GM12878 (cell line): ENCODE data around the gene ACADS. TPM values are rescaled to one million over a fixed set of nuclear protein-coding genes. Genes with fewer than 3 reads are reported as not detected.

Experiments used
- ASH2L ChIP-seq: fragments of 300-600, 200-600 bp; sonication (generic); IDR thresholded peaks from 2 replicates; pipeline ENCODE4 v1.6.1; 2017; ENCODE audit warnings: low read depth, mild to moderate bottlenecking, borderline replicate concordance
- FOXM1 ChIP-seq: IDR thresholded peaks from 2 replicates; pipeline ENCODE4 v1.6.1; 2012; ENCODE audit warnings: low read depth, mild to moderate bottlenecking, inconsistent platforms, low read length, moderate library complexity
- IKZF2 ChIP-seq, 2 experiments: fragments of 450-650 bp; IDR thresholded peaks; 2 replicates each; pipeline ENCODE4 v1.6.1; 2017; ENCODE audit warnings: mild to moderate bottlenecking in 2 of 2, moderate library complexity in 2 of 2
- IRF4 ChIP-seq: IDR thresholded peaks from 2 replicates; pipeline ENCODE4 v1.6.1; 2011; ENCODE audit warnings: low read depth, low read length
- JUND ChIP-seq: IDR thresholded peaks from 2 replicates; pipeline ENCODE4 v1.6.1; 2012; ENCODE audit warnings: low read depth, mild to moderate bottlenecking, low read length, improper control_type of control experiment, moderate library complexity
- MEF2B ChIP-seq: fragments of 450-650 bp; IDR thresholded peaks from 2 replicates; pipeline ENCODE4 v1.6.1; 2018; ENCODE audit warnings: mild to moderate bottlenecking, moderate library complexity; ENCODE audit not compliant: partially characterized antibody, poor library complexity, severe bottlenecking
- PAX5 ChIP-seq: IDR thresholded peaks from 2 replicates; pipeline ENCODE4 v1.6.1; 2011; ENCODE audit warnings: low read depth, low read length, borderline replicate concordance
- SREBF2 ChIP-seq: IDR thresholded peaks from 2 replicates; pipeline ENCODE4 v1.6.1; 2012; ENCODE audit warnings: mild to moderate bottlenecking, low read length
- SRF ChIP-seq, 2 experiments: IDR thresholded peaks; 2 replicates each; pipeline ENCODE4 v1.6.1; 2011; ENCODE audit warnings: low read depth in 2 of 2, low read length in 2 of 2, mild to moderate bottlenecking in 1 of 2, moderate library complexity in 1 of 2
- YBX1 ChIP-seq: fragments of 450-650 bp; IDR thresholded peaks from 2 replicates; pipeline ENCODE4 v1.6.1; 2016; ENCODE audit warnings: antibody characterized with exemption
- ZNF207 ChIP-seq: fragments of 450-650 bp; IDR thresholded peaks from 2 replicates; pipeline ENCODE4 v1.6.1; 2014; ENCODE audit warnings: antibody characterized with exemption, mild to moderate bottlenecking, borderline replicate concordance
- polyA plus RNA-seq, 11 experiments: library from polyadenylated mRNA; depleted of rRNA in 4 of 11; unstranded in 6 of 11; stranded (reverse) in 5 of 11; fragments of >200 nt; fragmentation: Nextera tagmentation in 4 of 11; fragmentation: Illumina TruSeq in 1 of 11; extraction: Ambion mirVana in 4 of 11; extraction: Trizol in 1 of 11; gene quantifications; 1 replicate in 1 of 11; 2 replicates in 10 of 11; pipeline versions ENCODE4 v1.2.1 to v1.2.3, GENCODE V29; 2011 to 2016; ENCODE audit warnings: inconsistent platforms in 2 of 11, missing spikeins in 2 of 11, low read depth in 1 of 11
- total RNA-seq, 4 experiments: library from RNA; depleted of rRNA in 3 of 4; stranded (reverse); fragments of >200 nt in 3 of 4; fragmentation: Illumina TruSeq in 1 of 4; extraction: Trizol in 1 of 4; gene quantifications; 2 replicates each; pipeline versions ENCODE4 v1.2.1 to v1.2.3, GENCODE V29; 2013 to 2021
- TF ChIP-seq, protein P1 (sequence below): fragments of 450-650 bp; formaldehyde crosslinking; IDR thresholded peaks from 2 replicates; pipeline ENCODE4 v1.4.0; 2022; ENCODE audit warnings: mild to moderate bottlenecking, moderate library complexity
- TF ChIP-seq, protein P2 (sequence below): IDR thresholded peaks from 2 replicates; pipeline ENCODE4 v1.6.1; 2011; ENCODE audit warnings: low read depth, mild to moderate bottlenecking, low read length, moderate library complexity, borderline replicate concordance; ENCODE audit errors: extremely low read depth
- TF ChIP-seq, protein P3 (sequence below): fragments of 450-650 bp; IDR thresholded peaks from 2 replicates; pipeline ENCODE4 v1.6.1; 2016; ENCODE audit warnings: mild to moderate bottlenecking

The ACADS gene
- total and polyA plus RNA-seq, 10 of the 15 experiments (the other 5 are each of a cell fraction or from before 2014, with no cell fraction given): 0.05 to 18.1 (median 10.2) TPM

DNA sequence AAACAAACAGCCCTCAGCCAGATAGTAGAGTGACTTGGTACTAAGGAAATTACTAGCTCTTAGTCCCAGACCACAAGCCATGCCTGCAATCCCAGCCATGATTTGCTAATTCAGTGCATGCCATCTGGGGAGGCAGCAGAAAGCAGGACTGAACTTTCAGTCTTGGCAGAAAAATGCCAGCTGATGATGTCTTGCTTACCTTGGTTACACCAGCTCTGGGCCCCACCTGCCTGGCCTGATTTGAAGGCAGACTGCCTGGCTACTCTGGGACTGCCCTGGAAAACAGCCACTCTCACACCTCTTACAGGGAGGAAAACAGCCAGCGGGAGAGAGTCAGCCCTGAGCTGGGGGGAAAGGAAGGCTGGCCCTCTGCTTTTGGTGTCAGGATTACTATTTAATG lies 20.0 kb upstream of the ACADS start (continued):
- TF ChIP-seq, protein P1, sequence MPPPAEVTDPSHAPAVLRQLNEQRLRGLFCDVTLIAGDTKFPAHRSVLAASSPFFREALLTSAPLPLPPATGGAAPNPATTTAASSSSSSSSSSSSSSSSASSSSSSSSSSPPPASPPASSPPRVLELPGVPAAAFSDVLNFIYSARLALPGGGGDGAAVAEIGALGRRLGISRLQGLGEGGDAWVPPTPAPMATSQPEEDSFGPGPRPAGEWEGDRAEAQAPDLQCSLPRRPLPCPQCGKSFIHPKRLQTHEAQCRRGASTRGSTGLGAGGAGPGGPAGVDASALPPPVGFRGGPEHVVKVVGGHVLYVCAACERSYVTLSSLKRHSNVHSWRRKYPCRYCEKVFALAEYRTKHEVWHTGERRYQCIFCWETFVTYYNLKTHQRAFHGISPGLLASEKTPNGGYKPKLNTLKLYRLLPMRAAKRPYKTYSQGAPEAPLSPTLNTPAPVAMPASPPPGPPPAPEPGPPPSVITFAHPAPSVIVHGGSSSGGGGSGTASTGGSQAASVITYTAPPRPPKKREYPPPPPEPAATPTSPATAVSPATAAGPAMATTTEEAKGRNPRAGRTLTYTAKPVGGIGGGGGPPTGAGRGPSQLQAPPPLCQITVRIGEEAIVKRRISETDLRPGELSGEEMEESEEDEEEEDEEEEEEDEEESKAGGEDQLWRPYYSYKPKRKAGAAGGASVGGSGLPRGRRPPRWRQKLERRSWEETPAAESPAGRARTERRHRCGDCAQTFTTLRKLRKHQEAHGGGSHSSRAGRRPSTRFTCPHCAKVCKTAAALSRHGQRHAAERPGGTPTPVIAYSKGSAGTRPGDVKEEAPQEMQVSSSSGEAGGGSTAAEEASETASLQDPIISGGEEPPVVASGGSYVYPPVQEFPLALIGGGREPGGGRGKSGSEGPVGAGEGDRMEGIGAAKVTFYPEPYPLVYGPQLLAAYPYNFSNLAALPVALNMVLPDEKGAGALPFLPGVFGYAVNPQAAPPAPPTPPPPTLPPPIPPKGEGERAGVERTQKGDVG (CRISPR knock-in tag): no peak
- TF ChIP-seq FOXM1: no peak
- TF ChIP-seq SRF (IDR thresholded peaks at IDR 0.05; ENCODE audit: low read depth in 2 of 2, low read length in 2 of 2): no peak
- TF ChIP-seq IKZF2 (IDR thresholded peaks at IDR 0.05): no peak
- TF ChIP-seq JUND: no peak
- no peak for TF ChIP-seq YBX1
- no peak for TF ChIP-seq PAX5
- TF ChIP-seq, protein P2, sequence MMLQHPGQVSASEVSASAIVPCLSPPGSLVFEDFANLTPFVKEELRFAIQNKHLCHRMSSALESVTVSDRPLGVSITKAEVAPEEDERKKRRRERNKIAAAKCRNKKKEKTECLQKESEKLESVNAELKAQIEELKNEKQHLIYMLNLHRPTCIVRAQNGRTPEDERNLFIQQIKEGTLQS: no peak
- no peak for TF ChIP-seq IRF4
- no peak for TF ChIP-seq ASH2L
- no peak for TF ChIP-seq SREBF2
- TF ChIP-seq MEF2B: no peak
- no peak for TF ChIP-seq ZNF207
- TF ChIP-seq, protein P3, sequence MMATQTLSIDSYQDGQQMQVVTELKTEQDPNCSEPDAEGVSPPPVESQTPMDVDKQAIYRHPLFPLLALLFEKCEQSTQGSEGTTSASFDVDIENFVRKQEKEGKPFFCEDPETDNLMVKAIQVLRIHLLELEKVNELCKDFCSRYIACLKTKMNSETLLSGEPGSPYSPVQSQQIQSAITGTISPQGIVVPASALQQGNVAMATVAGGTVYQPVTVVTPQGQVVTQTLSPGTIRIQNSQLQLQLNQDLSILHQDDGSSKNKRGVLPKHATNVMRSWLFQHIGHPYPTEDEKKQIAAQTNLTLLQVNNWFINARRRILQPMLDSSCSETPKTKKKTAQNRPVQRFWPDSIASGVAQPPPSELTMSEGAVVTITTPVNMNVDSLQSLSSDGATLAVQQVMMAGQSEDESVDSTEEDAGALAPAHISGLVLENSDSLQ: no peak
